HG03442 (cell line): ENCODE measurements around the gene HEATR9.

ENCODE experiments used
- ATAC-seq: cut with Tn5 transposase; IDR thresholded peaks from one replicate; pipeline ENCODE4 v1.9.1; 2021; ENCODE audit warnings: mild to moderate bottlenecking, moderate library complexity; ENCODE audit not compliant: unreplicated experiment

HEATR9 gene

DNA sequence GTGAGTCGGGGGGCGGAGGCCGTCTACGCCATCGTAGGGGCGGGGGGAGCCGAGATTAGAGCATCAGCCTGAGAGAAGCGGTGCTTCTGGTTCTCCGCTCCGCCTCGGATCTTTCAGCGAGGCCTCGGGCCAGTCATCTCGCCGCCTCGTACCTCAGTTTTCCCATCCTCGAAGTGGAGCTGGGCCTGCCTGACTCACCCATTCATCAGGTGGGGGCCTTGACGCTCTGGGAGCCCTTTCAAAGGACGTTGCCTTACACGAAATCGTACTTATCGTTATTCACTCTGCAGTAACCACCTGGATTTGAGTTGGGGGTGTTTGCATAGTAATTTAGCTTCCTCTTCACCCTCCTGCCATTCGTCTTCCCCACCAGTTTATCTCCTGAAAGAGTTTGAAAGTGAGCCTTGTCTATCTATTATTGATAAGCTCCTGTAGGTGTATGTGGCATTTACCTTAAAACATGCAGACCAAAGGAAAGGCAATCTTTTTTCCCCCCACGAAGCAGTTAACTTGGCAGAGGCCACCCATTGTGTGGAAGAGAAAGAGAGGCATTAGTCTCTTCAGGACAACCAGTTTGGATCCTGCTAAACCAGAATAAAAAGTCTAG, 58.7 kb downstream of the HEATR9 start:
- no peak for ATAC-seq

DNA sequence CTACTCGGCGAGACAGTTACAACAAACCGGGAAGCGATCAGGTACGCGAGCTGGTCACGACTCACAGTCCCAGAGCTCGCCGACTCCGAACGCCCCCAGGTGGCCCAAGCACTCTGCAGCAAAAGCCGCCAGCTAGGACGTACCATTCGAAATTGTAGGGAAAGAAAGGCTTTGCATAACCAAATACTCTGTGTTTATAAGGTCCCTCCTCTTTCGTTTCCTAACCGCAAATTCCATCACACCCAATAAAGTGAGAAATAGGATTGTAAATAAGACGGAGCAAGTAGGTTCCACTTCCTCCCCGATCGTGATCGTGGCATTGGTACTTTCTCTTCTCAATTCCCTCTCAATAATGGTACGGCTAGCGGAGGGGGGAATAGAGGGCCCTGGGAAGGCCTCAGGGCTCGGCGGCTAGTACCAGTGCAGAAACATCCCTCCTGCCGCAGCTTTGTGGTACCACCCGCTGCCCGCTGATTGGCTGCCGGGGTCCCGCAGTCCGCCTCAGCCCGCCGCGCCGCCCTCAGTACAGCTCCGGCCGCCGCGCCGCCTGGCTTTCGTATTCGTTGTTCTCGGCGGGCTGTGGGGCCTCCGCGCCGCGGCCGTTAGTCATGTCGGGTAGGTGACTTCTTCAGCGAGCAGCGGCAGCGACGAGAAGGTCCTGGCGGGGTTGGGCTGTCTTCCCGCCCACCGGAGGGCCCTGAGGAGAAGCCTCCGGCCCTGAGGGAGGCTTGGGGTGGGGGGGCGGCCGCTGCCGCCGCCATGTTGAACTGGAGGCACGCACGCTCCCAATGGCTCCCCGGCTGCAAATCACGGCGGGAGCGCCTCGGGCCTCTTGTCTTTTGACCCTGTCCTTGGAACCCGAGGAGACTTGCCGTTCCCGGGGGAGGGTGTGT, 59.5 kb downstream of the HEATR9 start, which contains the start of gene TAF15:
Gene TAF15, plus strand, starts transcription at position 523 of the 893 bp plus-strand sequence. Its CDS starts 86 bp downstream, at position 609.
- ATAC-seq: peak; percentile 91

DNA sequence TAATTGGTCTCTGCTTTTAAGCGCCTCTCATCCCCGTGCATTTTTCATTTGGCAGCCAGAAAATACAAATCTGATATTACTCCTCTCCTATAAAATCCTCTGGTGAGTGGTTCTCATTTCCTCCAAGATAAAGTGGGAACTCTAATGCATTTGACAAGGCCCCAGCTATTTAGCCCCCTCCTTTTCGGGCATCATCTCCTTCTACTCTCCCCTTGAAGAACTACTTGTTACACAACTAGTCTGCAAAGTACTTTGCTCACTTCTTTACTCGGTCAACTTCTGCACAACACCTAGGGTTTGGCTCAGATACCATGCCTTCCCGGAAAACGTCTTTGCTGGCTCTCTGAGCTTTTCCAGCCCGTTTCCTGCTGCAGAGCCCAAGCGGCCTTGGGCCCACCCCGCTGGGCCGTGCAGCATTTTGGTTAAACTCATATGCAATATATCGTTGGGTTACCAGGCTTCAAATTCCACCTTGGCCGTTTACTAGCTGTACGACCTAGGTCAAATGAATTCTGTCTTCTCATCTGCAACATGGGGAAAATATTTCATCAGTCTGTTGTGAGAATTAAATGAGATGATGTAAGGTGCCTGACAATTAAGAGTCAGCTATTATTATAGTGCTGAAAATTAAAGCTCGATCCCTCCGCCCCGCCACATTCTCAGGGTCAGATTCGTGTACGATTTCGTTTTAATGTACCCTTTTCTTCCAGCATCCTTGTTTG, 60.3 kb downstream of the HEATR9 start:
- no peak for ATAC-seq

GRCh38 chr17:35807371-35808144, 61.1 kb downstream of the HEATR9 start:
- ATAC-seq: no peak
